A549 (cell line): ENCODE data around the gene PDCD1LG2. TPM values are rescaled to one million over a fixed set of nuclear protein-coding genes. Genes with fewer than 3 reads are reported as not detected.

ENCODE experiments used
- ATAC-seq, 2 experiments: fragments of 200-7000 bp in 1 of 2; fragments of >200 bp in 1 of 2; cut with Nextera tagmentation in 1 of 2; cut with Tn5 transposase in 1 of 2; 3 replicates each; pipeline versions ENCODE4 v1.8.0 to v1.9.1; 2018 to 2020; ENCODE audit warnings: mild to moderate bottlenecking in 1 of 2, moderate library complexity in 1 of 2
- CTCF ChIA-PET: fragments of 300-600 bp; sonication (Branson Sonifier 250); formaldehyde crosslinking; extraction: SDS; loops from one replicate; lab custom pipeline; 2021; ENCODE audit warnings: antibody characterized with exemption, inconsistent platforms; lab: Yijun Ruan, JAX
- POLR2A ChIA-PET: fragments of 350-600 bp; formaldehyde crosslinking; extraction: SDS; loops from one replicate; lab custom pipeline; 2021; ENCODE audit warnings: antibody characterized with exemption, inconsistent platforms; lab: Yijun Ruan, JAX
- DNase-seq, 2 experiments: peaks; one replicate each; pipeline versions ENCODE4 v3.0.0 to v3.0.0-alpha.2; 2011 to 2016; ENCODE audit warnings: low read depth in 1 of 2, low spot score in 1 of 2
- FAIRE-seq: peaks from 2 replicates; lab custom pipeline; 2011; peaks lifted over from hg19 to GRCh38; lab: Jason Lieb, UNC
- H3K27ac ChIP-seq, 2 experiments: fragments of >200 bp; sonication (Bioruptor Twin); formaldehyde crosslinking; 3 replicates each; pipeline ENCODE4 v1.5.1; 2016 to 2017
- H3K4me1 ChIP-seq: fragments of >200 bp; sonication (Bioruptor Twin); formaldehyde crosslinking; 3 replicates; pipeline ENCODE4 v1.6.1; 2016
- H3K4me2 ChIP-seq: fragments of >200 bp; sonication (Bioruptor Twin); formaldehyde crosslinking; 3 replicates; pipeline ENCODE4 v1.6.1; 2016
- H3K4me3 ChIP-seq: fragments of >200 bp; sonication (Bioruptor Twin); formaldehyde crosslinking; 3 replicates; pipeline ENCODE4 v1.5.1; 2016
- H3K9me3 ChIP-seq: fragments of >200 bp; sonication (Bioruptor Twin); formaldehyde crosslinking; 3 replicates; pipeline ENCODE4 v1.6.1; 2016
- BHLHE40 ChIP-seq: IDR thresholded peaks from 2 replicates; pipeline ENCODE4 v1.6.1; 2012; ENCODE audit warnings: low read depth, low read length, inconsistent platforms
- E2F6 ChIP-seq: IDR thresholded peaks from 2 replicates; pipeline ENCODE4 v1.6.1; 2012; ENCODE audit warnings: low read depth, borderline replicate concordance
- FOSB ChIP-seq: fragments of 250-450 bp; sonication (Bioruptor Pico); IDR thresholded peaks from 2 replicates; pipeline ENCODE4 v1.5.0; 2020; ENCODE audit warnings: mild to moderate bottlenecking, moderate library complexity
- HDAC2 ChIP-seq: fragments of 200-600 bp; sonication (generic); IDR thresholded peaks from 2 replicates; pipeline ENCODE4 v1.6.1; 2016
- HEYL ChIP-seq: fragments of 250-450 bp; sonication (Bioruptor Pico); IDR thresholded peaks from 2 replicates; pipeline ENCODE4 v1.8.0; 2021; ENCODE audit warnings: mild to moderate bottlenecking, moderate library complexity
- HMGXB4 ChIP-seq: fragments of 250-450 bp; sonication (Bioruptor Pico); IDR thresholded peaks from 2 replicates; pipeline ENCODE4 v1.5.0; 2021; ENCODE audit warnings: mild to moderate bottlenecking, moderate library complexity, borderline replicate concordance
- HOXA7 ChIP-seq: fragments of 250-450 bp; sonication (Bioruptor Pico); IDR thresholded peaks from 2 replicates; pipeline ENCODE4 v1.5.0; 2020; ENCODE audit warnings: mild to moderate bottlenecking, moderate library complexity
- HOXB13 ChIP-seq: fragments of 250-450 bp; sonication (Bioruptor Pico); IDR thresholded peaks from 2 replicates; pipeline ENCODE4 v1.5.0; 2020; ENCODE audit warnings: low read depth, mild to moderate bottlenecking, moderate library complexity
- KDM1A ChIP-seq: fragments of 200-600 bp; sonication (generic); IDR thresholded peaks from 2 replicates; pipeline ENCODE4 v1.6.1; 2016; ENCODE audit warnings: low read depth, mild to moderate bottlenecking
- POLR2A ChIP-seq: IDR thresholded peaks from 2 replicates; pipeline ENCODE4 v1.6.1; 2012; ENCODE audit warnings: mild to moderate bottlenecking, low read length
- POLR2AphosphoS2 ChIP-seq: conservative IDR thresholded peaks from 2 replicates; pipeline ENCODE4 v1.6.1; 2012; ENCODE audit warnings: low read length, improper control_type of control experiment, inconsistent platforms
- RFX5 ChIP-seq: fragments of 450-650 bp; IDR thresholded peaks from 2 replicates; pipeline ENCODE4 v1.7.1; 2014; ENCODE audit warnings: antibody characterized with exemption, mild to moderate bottlenecking, moderate library complexity
- WGBS: methylation state at CpG from one replicate; pipeline ENCODE4 v1.1.6; 2017; ENCODE audit errors: missing lambda C conversion rate; 5-methylcytosine and 5-hydroxymethylcytosine counted together
- polyA plus RNA-seq, 4 experiments: library from polyadenylated mRNA; depleted of rRNA in 3 of 4; stranded (reverse); fragments of >200 nt; fragmentation: RNase III in 1 of 4; extraction: RNeasy Plus Mini Kit Qiagen cat#74134 plus additional on column Dnase treatment in 1 of 4; gene quantifications; 2 replicates in 3 of 4; 3 replicates in 1 of 4; pipeline ENCODE4 v1.2.3, GENCODE V29; 2011 to 2017
- TF ChIP-seq, protein P1 (sequence below): fragments of 200-600 bp; sonication (generic); IDR thresholded peaks from 2 replicates; pipeline ENCODE4 v1.6.1; 2016; ENCODE audit warnings: antibody characterized with exemption, mild to moderate bottlenecking, moderate library complexity

The PDCD1LG2 gene
- polyA plus RNA-seq, 2 of the 4 experiments (the other 2 are of a cell fraction), result 0.53 TPM

DNA sequence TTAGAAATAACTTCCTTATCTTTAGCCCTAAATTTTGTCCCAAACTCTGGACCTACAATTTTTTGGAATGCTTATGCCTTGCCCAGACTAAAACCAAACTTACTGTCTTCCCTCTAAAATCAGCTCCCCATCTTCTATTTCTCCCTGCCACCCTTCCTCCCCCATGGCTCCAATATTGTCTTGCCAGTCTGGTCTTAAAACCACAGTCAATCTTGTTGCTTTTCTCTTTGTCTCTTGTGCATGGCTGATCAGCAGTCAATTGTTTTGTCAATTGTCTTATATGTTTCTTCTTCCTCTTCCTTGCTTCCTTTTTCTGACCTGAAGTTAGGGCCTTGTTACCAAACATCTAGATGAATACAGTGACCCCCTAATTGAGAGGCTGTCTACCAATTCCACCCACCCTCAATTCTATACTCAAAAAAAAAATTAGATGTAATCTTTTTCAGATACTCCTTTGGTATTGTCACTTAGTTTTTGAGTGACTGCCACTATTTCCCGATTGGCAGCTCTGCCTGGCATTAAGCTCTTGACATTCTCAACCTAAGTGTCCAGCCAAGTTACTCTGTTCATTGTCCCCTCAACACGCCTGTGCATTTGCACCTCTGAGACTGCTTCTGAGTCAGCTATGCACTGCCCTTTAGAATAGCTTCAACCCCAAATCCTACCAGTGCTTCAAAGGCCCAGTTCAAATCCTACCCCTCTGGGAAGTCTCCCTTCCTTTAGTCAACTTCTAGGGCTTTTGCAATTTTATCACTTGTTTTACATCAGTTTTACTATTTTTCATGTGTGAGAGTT is 2.5 kb downstream of the PDCD1LG2 start (continued):
- TF ChIP-seq, protein P1, sequence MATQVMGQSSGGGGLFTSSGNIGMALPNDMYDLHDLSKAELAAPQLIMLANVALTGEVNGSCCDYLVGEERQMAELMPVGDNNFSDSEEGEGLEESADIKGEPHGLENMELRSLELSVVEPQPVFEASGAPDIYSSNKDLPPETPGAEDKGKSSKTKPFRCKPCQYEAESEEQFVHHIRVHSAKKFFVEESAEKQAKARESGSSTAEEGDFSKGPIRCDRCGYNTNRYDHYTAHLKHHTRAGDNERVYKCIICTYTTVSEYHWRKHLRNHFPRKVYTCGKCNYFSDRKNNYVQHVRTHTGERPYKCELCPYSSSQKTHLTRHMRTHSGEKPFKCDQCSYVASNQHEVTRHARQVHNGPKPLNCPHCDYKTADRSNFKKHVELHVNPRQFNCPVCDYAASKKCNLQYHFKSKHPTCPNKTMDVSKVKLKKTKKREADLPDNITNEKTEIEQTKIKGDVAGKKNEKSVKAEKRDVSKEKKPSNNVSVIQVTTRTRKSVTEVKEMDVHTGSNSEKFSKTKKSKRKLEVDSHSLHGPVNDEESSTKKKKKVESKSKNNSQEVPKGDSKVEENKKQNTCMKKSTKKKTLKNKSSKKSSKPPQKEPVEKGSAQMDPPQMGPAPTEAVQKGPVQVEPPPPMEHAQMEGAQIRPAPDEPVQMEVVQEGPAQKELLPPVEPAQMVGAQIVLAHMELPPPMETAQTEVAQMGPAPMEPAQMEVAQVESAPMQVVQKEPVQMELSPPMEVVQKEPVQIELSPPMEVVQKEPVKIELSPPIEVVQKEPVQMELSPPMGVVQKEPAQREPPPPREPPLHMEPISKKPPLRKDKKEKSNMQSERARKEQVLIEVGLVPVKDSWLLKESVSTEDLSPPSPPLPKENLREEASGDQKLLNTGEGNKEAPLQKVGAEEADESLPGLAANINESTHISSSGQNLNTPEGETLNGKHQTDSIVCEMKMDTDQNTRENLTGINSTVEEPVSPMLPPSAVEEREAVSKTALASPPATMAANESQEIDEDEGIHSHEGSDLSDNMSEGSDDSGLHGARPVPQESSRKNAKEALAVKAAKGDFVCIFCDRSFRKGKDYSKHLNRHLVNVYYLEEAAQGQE, result no peak
- TF ChIP-seq POLR2A (no peak), HOXB13 (no peak), BHLHE40 (no peak), POLR2AphosphoS2 (no peak), HEYL (CRISPR knock-in tag) (no peak)

DNA sequence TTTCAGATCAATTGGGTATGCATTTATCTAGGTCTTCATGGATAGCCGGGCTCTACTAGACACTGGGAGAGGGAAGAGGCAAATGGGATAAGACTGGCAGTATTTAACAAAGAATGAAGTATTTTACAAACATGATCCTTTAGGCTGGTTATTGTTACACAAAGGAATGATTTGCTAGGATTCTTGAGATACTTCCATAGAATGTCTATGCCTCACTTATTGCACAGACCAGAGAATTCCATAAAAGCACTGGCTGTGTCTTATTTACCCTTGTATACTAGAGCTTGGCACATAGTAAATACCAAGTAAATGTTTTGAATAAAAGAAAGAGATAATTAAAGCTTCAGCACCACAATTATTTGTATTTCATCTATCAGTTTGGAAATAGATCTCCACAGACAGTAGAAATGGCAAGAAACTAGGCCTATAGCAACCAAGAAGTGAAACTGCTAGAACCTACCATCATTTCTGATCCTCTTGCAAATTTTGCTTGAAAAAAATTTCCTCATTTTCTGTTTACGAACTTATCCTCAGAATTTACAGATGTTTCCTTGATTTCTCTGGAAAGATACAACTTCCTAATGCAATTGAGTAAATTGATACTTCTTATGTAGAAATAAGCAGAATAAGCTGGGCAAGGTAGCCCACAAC is 3.8 kb downstream of the PDCD1LG2 start:
- Histone ChIP-seq H3K4me2 (no peak overlapping the region), H3K27ac (no peak overlapping the region), H3K4me3 (no peak overlapping the region), H3K9me3 (no peaks in the 10 kb centered on the region), H3K4me1 (peaks cover 21% of the 10 kb centered on the region)
- no peak for ATAC-seq
- WGBS, result 88% methylated on average over 2 of the region's 2 CpGs
- ChIA-PET POLR2A (no interaction called here), CTCF (no interaction called here)
- TF ChIP-seq RFX5, result no peak
- TF ChIP-seq POLR2AphosphoS2, result no peak
- no peak for TF ChIP-seq HDAC2
- no peak for TF ChIP-seq KDM1A
- no peak for TF ChIP-seq HOXA7 (CRISPR knock-in tag)
- no peak for TF ChIP-seq FOSB (CRISPR knock-in tag)
- no peak for TF ChIP-seq E2F6
- no peak for FAIRE-seq
- DNase-seq, result no peak

DNA sequence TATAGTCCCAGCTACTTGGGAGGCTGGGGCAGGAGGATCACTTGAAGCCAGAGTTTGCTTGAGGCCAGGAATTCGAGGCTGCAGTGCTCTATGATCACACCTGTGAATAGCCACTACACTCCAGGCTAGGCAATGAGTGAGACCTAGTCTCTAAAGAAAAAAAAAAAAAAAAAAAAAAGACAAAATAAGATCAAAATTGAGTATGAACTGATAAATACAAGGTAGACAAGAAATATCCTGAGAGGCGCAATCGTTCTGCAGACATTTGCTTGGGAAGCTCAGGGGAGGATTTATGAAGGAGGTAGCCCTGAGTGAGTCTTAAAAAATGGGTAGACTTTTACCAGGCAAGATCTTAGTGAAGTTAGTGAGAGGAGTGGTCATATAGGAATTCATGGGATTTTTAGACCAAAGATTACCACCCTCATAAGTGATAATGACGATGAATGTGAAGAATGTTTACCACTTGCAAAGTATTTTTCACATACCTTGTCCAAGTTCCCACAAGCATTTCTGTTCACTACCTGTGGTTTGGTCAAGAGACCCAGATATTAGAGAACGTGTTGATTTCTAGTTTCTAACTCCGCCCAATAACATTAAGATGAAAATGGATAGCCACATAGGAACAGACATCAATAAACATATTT is 4.4 kb downstream of the PDCD1LG2 start:
- Histone ChIP-seq H3K27ac (no peak overlapping the region), H3K4me2 (no peak overlapping the region), H3K4me3 (no peak overlapping the region), H3K4me1 (peaks cover 14% of the 10 kb centered on the region), H3K9me3 (no peaks in the 10 kb centered on the region)
- DNase-seq, result no peak
- WGBS, result 70% methylated on average over 6 of the region's 6 CpGs
- ATAC-seq, result no peak
- ChIA-PET CTCF (interaction anchor here (1.4 kb wide), 1 partner anchor 64 kb away, joined by 4 read pairs; the partner anchor contains the start of gene CD274), POLR2A (no interaction called here)
- FAIRE-seq, result no peak
- no peak for TF ChIP-seq HMGXB4 (CRISPR knock-in tag)
